ENCODE results near the gene FARP1.
A peak's percentile ranks its signal among the peaks of the same experiment; 100 is the strongest.

FARP1 gene

DNA sequence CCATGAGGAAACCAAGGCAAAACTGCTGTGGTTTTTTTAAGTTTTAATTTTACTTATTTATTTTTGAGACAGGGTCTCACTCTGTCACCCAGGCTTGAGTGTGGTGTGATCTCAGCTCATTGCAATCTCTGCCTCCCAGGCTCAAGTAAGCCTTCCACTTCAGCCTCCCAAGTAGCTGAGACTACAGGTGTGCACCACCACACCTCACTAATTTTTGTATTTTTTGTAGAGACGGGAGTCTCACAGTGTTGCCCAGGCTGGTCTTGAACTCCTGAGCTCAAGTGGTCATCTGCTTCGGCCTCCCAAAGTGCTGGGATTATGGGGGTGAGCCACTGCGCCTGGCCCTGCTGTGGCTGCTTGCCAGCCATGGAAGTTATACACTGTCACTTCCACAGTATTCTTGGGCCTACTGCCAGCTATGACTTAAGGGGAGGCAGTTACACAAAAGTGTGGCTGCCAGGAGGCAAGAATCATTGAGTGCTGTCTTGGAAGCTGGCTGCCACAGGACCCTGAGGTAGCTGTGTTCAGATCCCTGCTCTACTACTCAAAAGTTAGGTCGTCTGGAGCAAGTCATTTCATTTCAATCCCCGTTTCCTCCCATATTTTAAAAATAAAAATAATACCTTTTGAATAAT, 12.7 kb downstream of the FARP1 start (continued):
- no peak for TF ChIP-seq REST (tag by site-specific recombination; IDR thresholded peaks at IDR 0.05)
- no peak for TF ChIP-seq GLIS2 (tag by site-specific recombination; IDR thresholded peaks at IDR 0.05)
- no peak for TF ChIP-seq GLI2 (tag by site-specific recombination; IDR thresholded peaks at IDR 0.05; ENCODE audit: borderline replicate concordance, low read depth)
- no peak for TF ChIP-seq ZNF704 (tag by site-specific recombination; IDR thresholded peaks at IDR 0.05)
- TF ChIP-seq, protein P1, sequence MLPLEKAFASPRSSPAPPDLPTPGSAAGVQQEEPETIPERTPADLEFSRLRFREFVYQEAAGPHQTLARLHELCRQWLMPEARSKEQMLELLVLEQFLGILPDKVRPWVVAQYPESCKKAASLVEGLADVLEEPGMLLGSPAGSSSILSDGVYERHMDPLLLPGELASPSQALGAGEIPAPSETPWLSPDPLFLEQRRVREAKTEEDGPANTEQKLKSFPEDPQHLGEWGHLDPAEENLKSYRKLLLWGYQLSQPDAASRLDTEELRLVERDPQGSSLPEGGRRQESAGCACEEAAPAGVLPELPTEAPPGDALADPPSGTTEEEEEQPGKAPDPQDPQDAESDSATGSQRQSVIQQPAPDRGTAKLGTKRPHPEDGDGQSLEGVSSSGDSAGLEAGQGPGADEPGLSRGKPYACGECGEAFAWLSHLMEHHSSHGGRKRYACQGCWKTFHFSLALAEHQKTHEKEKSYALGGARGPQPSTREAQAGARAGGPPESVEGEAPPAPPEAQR (tag by site-specific recombination; IDR thresholded peaks at IDR 0.05) = no peak
- TF ChIP-seq ZNF112 (tag by site-specific recombination; IDR thresholded peaks at IDR 0.05) = no peak
- TF ChIP-seq ZNF501 (tag by site-specific recombination; IDR thresholded peaks at IDR 0.05) = no peak
- no peak for TF ChIP-seq ZNF785 (tag by site-specific recombination; IDR thresholded peaks at IDR 0.05)
- 0 out of 2 replicates have a peak, but pooled peaks have one; percentile 66 for TF ChIP-seq ZNF2 (tag by site-specific recombination; IDR thresholded peaks at IDR 0.05)
- TF ChIP-seq ZNF138 (tag by site-specific recombination; IDR thresholded peaks at IDR 0.05; ENCODE audit: borderline replicate concordance) = no peak
- TF ChIP-seq ZNF416 (tag by site-specific recombination; IDR thresholded peaks at IDR 0.05) = no peak
- no peak for TF ChIP-seq ZNF248 (tag by site-specific recombination; IDR thresholded peaks at IDR 0.05)
- TF ChIP-seq KLF9 (tag by site-specific recombination; IDR thresholded peaks at IDR 0.05; ENCODE audit: low read depth) = no peak
- no peak for TF ChIP-seq ZNF175 (tag by site-specific recombination; IDR thresholded peaks at IDR 0.05)
- TF ChIP-seq ZNF114 (tag by site-specific recombination; IDR thresholded peaks at IDR 0.05) = no peak
- no peak for TF ChIP-seq ZNF37A (tag by site-specific recombination; IDR thresholded peaks at IDR 0.05)
- no peak for TF ChIP-seq ZNF341 (tag by site-specific recombination; IDR thresholded peaks at IDR 0.05; ENCODE audit: low read depth)
- no peak for TF ChIP-seq ZNF555 (tag by site-specific recombination; conservative IDR thresholded peaks at IDR 0.05)
- 0 out of 2 replicates have a peak, but pooled peaks have one; percentile 20 for TF ChIP-seq ZNF18 (tag by site-specific recombination; IDR thresholded peaks at IDR 0.05)
- TF ChIP-seq ZNF561 (tag by site-specific recombination; IDR thresholded peaks at IDR 0.05; ENCODE audit: borderline replicate concordance) = no peak
- no peak for TF ChIP-seq ZBTB21 (tag by site-specific recombination; IDR thresholded peaks at IDR 0.05)
- no peak for TF ChIP-seq ZNF292 (tag by site-specific recombination; IDR thresholded peaks at IDR 0.05; ENCODE audit: borderline replicate concordance, low read depth)
- 0 out of 2 replicates have a peak, but pooled peaks have one; percentile 17 for TF ChIP-seq GLIS1 (tag by site-specific recombination; IDR thresholded peaks at IDR 0.05)
- TF ChIP-seq ZNF214 (tag by site-specific recombination; IDR thresholded peaks at IDR 0.05; ENCODE audit: borderline replicate concordance) = no peak
- no peak for TF ChIP-seq ZNF610 (tag by site-specific recombination; IDR thresholded peaks at IDR 0.05; ENCODE audit: borderline replicate concordance)
- TF ChIP-seq ZBTB8A (tag by site-specific recombination; IDR thresholded peaks at IDR 0.05) = 0 out of 2 replicates have a peak, but pooled peaks have one; percentile 22
- no peak for TF ChIP-seq ELK4 (IDR thresholded peaks at IDR 0.05; ENCODE audit: borderline replicate concordance, low read depth, low read length)
- TF ChIP-seq ZNF280D (tag by site-specific recombination; IDR thresholded peaks at IDR 0.05) = peak; percentile 88
- no peak for TF ChIP-seq ZNF311 (tag by site-specific recombination; IDR thresholded peaks at IDR 0.05; ENCODE audit: borderline replicate concordance)
